Measurements from ENCODE around the gene KIF23. TPM values are rescaled to one million over a fixed set of nuclear protein-coding genes. Genes with fewer than 3 reads are reported as not detected.

Gene KIF23
- total RNA-seq, 4 donors from 2014 or later: 2.7 to 8.5 (median 6.9) TPM

- Histone ChIP-seq H3K9me3 (no peaks in the 10 kb centered on the region), H3K27ac (no peak overlapping the region), H3K4me3 (no peak overlapping the region), H3K4me1 (no peaks in the 10 kb centered on the region), H3K27me3 (no peaks in the 10 kb centered on the region), H3K36me3 (no peaks in the 10 kb centered on the region)
- WGBS: 47% methylated on average over 4 of the region's 4 CpGs
- TF ChIP-seq POLR2A (IDR thresholded peaks at IDR 0.05) (no peak), POLR2AphosphoS5 (IDR thresholded peaks at IDR 0.05) (no peak), EP300 (IDR thresholded peaks at IDR 0.05) (no peak), CTCF (IDR thresholded peaks at IDR 0.05) (no peak)
- DNase-seq (ENCODE audit: low spot score in 2 of 2): no peak
Observed at GRCh38 chr15:69422336-69422895, 8.3 kb downstream of the KIF23 start.

- 93% methylated on average over 2 of the region's 2 CpGs for WGBS
- H3K4me1 ChIP-seq: no peaks in the 10 kb centered on the region
- TF ChIP-seq POLR2AphosphoS5 (IDR thresholded peaks at IDR 0.05): no peak
- TF ChIP-seq EP300 (IDR thresholded peaks at IDR 0.05): no peak
- TF ChIP-seq CTCF (IDR thresholded peaks at IDR 0.05): no peak
- TF ChIP-seq POLR2A (IDR thresholded peaks at IDR 0.05): no peak
- DNase-seq (ENCODE audit: low spot score in 2 of 2): no peak
- no peak overlapping the region for H3K27ac ChIP-seq
- H3K4me3 ChIP-seq: no peak overlapping the region
- no peaks in the 10 kb centered on the region for H3K27me3 ChIP-seq
- no peaks in the 10 kb centered on the region for H3K36me3 ChIP-seq
- H3K9me3 ChIP-seq: no peaks in the 10 kb centered on the region
Observed at GRCh38 chr15:69424001-69424400, 9.9 kb downstream of the KIF23 start.

DNA sequence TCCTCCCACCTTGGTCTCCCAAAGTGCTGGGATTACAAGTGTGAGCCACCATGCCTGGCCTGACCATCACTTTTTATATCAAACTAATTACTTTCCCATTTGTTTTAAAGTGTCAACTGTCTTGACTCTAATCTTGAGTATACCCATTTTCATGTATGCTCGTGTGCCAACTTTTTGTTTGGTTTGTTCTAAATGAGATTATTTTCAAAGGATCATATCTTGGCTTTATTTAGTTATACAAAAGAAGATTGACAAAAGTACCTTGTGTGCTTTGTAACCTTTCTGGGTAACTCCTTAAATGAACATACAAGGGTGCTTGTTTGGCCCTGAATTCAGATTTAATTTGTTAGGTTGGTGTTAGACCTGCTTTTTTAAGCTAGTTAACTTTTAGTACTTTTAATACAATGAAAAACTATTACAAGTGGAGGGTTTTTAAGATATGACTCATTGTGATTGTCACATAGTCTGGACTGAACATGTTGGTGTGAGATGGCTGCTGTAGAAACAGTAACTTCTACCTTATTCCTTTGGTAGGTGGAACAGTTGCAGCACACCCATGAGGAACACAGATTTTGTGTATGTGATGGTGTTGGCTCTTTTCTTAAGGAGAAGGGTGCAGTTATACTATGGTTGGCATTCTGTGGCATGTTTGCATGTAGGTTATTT, 10.7 kb downstream of the KIF23 start:
- Histone ChIP-seq H3K9me3 (no peaks in the 10 kb centered on the region), H3K27me3 (no peaks in the 10 kb centered on the region), H3K27ac (no peak overlapping the region), H3K4me1 (no peaks in the 10 kb centered on the region), H3K4me3 (no peak overlapping the region), H3K36me3 (no peaks in the 10 kb centered on the region)
- DNase-seq (ENCODE audit: low spot score in 2 of 2): no peak
- TF ChIP-seq EP300 (IDR thresholded peaks at IDR 0.05) (no peak), CTCF (IDR thresholded peaks at IDR 0.05) (no peak), POLR2A (IDR thresholded peaks at IDR 0.05) (no peak)
- WGBS: 97% methylated on average over 1 of the region's 1 CpG

- Histone ChIP-seq H3K4me1 (no peaks in the 10 kb centered on the region), H3K4me3 (no peak overlapping the region), H3K27ac (no peak overlapping the region), H3K9me3 (no peaks in the 10 kb centered on the region), H3K36me3 (no peaks in the 10 kb centered on the region), H3K27me3 (no peaks in the 10 kb centered on the region)
- no peak for TF ChIP-seq POLR2A (IDR thresholded peaks at IDR 0.05)
- no peak for TF ChIP-seq POLR2AphosphoS5 (IDR thresholded peaks at IDR 0.05)
- TF ChIP-seq EP300 (IDR thresholded peaks at IDR 0.05): no peak
- TF ChIP-seq CTCF (IDR thresholded peaks at IDR 0.05): no peak
- 87% methylated on average over 1 of the region's 1 CpG for WGBS
- DNase-seq (ENCODE audit: low spot score in 2 of 2): no peak
Observed at GRCh38 chr15:69433831-69434230, 19.7 kb downstream of the KIF23 start.

GRCh38 chr15:69434238-69434637, 20.1 kb downstream of the KIF23 start:
- H3K27me3 ChIP-seq: no peaks in the 10 kb centered on the region
- no peak overlapping the region for H3K4me3 ChIP-seq
- TF ChIP-seq EP300 (IDR thresholded peaks at IDR 0.05): no peak
- TF ChIP-seq POLR2A (IDR thresholded peaks at IDR 0.05): no peak
- TF ChIP-seq POLR2AphosphoS5 (IDR thresholded peaks at IDR 0.05): no peak
- no peak for TF ChIP-seq CTCF (IDR thresholded peaks at IDR 0.05)
- H3K27ac ChIP-seq: no peak overlapping the region
- H3K9me3 ChIP-seq: no peaks in the 10 kb centered on the region
- no peaks in the 10 kb centered on the region for H3K36me3 ChIP-seq
- WGBS: 86% methylated on average over 5 of the region's 5 CpGs
- H3K4me1 ChIP-seq: no peaks in the 10 kb centered on the region
- no peak for DNase-seq (ENCODE audit: low spot score in 2 of 2)
